Measurements from ENCODE around the gene ACAD11.
"Not testable (repeated sequence)": the region's sequence is repeated elsewhere in the genome, so short reads cannot be mapped to it uniquely, and the experiment has no call there.

ACAD11 gene

DNA sequence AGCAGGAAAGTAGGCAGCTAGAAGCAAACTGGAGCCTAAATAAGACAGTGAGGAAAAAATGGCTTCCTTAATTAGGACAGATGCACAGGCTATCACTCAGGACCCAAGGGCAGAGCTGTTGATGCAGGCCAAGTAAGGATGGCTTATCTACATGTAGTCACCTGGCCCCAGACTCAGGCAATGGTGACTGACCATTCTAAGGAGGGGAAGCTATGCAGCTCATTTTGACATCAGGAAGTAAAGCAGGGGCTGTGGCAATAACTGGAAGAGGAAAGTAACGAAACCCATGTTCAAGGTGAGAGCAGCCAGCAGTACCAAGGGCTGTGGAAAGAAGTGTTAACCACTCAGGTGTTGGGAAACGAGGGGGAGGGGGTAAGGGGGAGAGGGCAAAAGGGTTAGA lies 16.2 kb downstream of the ACAD11 start:
- no peak for DNase-seq

GRCh38 chr3:132642539-132642847 lies 17.1 kb downstream of the ACAD11 start:
- no peak for DNase-seq

DNA sequence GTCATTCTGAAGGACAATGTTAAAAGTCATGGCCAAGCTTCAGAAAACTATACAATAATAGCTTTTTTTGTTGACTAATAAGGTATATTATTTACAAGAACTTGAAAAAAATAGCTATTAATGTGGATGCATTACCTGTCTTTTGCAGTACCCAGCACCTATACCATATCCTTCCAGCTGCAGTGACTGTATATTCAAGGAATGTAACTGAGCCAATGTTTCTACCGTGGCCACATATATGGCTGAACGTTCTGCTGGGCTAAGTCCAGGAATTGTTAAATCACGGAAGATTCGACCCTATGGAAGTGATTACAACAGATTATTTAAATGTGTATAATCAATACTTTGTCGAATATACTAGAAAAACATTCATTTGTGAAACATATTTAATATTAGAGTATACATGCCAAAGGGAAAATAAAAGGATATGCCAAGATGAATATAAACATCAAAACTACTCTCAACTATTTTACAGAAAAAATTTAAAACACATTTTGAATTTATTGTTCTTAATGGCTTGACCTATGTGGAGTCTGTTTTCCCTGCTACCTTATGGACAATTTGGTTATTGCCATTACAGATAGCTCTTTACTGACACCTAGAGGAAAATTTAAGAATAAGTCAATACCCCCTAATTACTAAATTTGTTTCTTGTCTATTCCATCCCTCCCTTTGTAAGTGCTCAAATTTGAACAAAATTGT lies 17.6 kb downstream of the ACAD11 start:
- DNase-seq, result no peak

DNA sequence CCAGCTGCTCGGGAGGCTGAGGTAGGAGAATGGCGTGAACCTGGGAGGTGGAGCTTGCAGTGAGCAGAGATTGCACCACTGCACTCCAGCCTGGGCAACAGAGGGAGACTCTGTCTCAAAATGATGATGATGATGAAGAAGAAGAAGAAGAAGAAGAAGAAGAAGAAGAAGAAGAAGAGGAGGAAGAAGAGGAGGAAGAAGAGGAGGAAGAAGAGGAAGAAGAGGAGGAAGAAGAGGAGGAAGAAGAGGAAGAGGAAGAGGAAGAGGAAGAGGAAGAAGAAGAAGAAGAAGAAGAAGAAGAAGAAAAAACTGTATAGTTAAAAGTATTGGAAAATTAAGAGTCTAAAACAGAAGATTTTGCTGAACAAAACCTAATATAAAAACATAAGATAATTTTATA lies 18.2 kb downstream of the ACAD11 start:
- not testable (repeated sequence) for DNase-seq

GRCh38 chr3:132638706-132639105 lies 20.9 kb downstream of the ACAD11 start:
- DNase-seq, result no peak

DNA sequence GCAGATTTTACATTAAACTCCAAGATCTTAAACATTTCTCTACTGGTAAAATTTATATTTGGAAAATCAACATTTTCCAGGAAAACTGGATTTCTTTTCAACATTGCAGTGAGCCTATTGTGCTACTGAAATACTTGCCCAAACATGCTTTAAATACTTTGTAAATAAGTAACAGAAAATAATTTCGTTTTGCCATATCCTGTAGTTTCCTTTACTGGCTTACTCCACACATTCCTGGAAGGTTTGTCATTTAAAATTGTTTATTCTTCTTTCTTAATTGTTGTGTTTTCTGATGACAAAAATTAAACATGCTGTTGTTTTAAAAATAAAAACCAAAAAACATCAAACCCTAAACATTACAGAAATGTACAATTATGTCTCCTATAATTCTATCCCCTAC lies 22.0 kb downstream of the ACAD11 start:
- DNase-seq, result no peak

- no peak for DNase-seq
These were observed 24.6 kb downstream of the ACAD11 start for GRCh38 chr3:132635052-132635451.

- DNase-seq, result no peak
These were observed 29.0 kb downstream of the ACAD11 start for GRCh38 chr3:132630612-132631011.

DNA sequence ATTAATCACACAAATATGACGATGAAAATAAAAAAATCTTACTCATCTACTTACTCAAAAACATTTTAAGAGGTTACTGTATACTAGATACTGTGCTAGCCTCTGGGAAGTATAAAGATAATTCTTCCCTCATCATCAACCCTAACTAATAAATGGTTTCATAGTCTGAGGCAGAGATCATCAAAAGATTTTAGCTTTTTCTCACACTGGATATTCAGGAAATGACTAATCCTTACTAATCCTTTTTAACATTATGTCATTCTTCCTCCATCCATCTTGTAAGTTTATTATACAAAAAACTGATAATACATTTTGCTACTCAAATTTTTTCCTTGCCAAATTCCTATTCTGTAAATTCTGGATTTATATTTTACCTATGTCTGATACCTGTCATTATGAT lies 29.7 kb downstream of the ACAD11 start:
- DNase-seq, result no peak

- DNase-seq, result no peak
These were observed 31.5 kb downstream of the ACAD11 start for GRCh38 chr3:132628157-132628556.

- DNase-seq, result no peak
These were observed 32.7 kb downstream of the ACAD11 start for GRCh38 chr3:132626955-132627354.

DNA sequence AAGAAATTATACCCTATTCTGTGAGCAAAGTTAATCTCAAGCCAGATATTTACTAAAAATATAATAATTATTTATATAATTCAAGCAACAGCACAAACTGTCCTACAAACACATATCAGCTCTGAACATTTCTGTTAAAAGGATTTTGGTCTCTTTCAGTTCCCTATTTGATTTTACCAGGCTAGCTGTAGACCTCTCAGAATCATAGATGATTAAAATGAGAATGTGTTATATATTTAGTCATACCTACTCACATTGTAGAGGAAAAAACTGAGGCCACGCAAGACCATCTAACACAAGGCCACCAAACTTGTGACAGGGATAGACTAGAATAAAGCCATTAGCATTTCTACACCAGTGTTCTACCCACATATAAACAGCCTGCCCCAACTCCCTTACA lies 34.0 kb downstream of the ACAD11 start:
- no peak for DNase-seq

GRCh38 chr3:132624790-132625189 lies 34.8 kb downstream of the ACAD11 start:
- DNase-seq, result no peak

- DNase-seq, result no peak
These were observed 36.0 kb downstream of the ACAD11 start for GRCh38 chr3:132623646-132624045.

DNA sequence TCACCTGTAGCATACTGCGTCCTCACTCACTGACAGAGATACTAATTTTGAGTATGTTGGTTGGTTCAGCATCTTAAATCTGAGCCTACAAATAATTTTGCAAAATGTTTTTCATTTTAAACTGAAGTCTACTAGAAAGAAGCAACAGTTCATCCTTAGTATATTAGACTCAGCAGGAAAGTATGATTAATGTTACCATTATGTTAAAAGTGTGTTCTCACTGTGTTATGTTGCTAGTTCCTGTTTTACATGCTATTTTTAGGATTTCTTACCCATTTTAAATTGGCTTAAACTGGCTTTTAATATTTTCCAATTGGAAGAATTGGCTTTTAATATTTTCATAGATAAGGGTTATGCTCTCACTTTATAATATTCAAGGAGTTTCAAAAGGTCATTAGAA lies 36.8 kb downstream of the ACAD11 start:
- DNase-seq, result no peak

DNA sequence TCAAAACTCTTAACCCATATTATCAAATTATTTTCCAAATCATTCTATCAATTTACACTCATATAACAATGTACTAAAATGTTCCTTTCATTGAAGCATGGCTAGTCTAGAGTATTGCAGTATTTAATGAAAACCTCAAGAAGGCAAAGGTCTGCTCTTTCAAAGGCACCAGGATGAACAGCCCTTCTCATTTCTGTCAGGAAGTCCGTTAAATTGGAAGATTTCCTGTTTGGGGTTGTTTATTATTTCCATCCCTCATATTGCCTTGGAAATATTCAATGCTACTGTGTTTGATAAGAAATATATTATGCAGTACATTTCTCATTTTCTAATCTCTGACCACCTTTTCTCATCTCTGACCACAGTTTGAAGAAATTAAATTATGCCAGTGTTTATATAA lies 37.5 kb downstream of the ACAD11 start:
- DNase-seq, result no peak

- DNase-seq, result no peak
These were observed 42.8 kb downstream of the ACAD11 start for GRCh38 chr3:132616780-132617179.

GRCh38 chr3:132615881-132616280 lies 43.7 kb downstream of the ACAD11 start:
- no peak for DNase-seq

DNA sequence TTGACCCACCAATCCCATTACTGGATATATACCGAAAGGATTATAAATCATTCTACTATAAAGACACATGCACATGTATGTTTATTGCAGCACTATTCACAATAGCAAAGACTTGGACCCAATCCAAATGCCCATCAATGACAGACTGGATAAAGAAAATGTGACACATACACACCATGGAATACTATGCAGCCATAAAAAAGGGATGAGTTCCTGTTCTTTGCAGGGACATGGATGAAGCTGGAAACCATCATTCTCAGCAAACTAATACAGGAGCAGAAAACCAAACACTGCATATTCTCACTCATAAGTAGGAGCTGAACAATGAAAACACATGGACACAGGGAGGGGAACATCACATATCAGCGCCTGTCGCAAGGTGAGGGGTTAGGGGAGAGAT lies 44.3 kb downstream of the ACAD11 start:
- not testable (repeated sequence) for DNase-seq

DNA sequence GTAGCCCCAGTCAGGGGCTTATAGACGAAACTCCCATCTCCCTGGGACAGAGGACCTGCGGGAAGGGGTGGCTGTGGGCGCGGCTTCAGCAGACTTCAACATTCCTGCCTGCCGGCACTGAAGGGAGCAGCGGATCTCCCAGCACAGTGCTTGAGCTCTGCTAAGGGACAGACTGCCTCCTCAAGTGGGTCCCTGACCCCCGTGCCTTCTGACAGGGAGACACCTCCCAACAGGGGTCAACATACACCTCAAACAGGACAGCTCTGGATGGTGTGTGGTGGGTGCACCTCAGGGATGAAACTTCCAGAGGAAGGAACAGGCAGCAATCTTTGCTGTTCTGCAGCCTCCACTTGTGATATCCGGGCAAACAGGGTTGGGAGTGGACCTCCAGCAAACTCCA lies 53.0 kb downstream of the ACAD11 start:
- not testable (repeated sequence) for DNase-seq

- no peak for DNase-seq
These were observed 53.5 kb downstream of the ACAD11 start for GRCh38 chr3:132606085-132606484.

DNA sequence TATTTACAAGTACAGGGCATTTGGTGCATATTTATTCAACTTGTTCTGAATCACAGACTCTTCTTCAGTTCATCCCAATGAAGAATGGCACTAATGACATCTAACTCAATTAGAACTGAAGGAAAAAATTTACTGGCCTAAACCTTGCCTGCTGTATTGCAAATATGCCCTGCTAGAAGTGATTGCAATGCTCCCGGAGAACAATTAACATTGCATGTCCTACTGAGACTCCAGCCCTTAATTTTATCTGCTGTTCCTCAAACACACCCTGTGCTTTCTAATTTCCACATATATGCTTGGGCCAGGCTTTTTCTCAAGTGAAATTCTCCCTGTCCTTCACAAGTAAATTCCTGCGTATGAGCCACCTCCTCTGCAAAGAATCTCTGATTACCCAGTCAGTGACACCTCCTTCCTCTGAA lies 54.2 kb downstream of the ACAD11 start:
- DNase-seq, result no peak

DNA sequence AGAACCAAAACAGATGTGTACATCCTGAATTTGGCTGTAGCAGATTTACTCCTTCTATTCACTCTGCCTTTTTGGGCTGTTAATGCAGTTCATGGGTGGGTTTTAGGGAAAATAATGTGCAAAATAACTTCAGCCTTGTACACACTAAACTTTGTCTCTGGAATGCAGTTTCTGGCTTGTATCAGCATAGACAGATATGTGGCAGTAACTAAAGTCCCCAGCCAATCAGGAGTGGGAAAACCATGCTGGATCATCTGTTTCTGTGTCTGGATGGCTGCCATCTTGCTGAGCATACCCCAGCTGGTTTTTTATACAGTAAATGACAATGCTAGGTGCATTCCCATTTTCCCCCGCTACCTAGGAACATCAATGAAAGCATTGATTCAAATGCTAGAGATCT lies 59.0 kb downstream of the ACAD11 start:
- DNase-seq, result not testable (repeated sequence)

GRCh38 chr3:132598181-132598580 lies 61.4 kb downstream of the ACAD11 start:
- no peak for DNase-seq

- DNase-seq, result no peak
These were observed 61.9 kb downstream of the ACAD11 start for GRCh38 chr3:132597660-132598059.

Data from KG1 (cell line).